HG03575 (cell line): ENCODE data around the gene CACTIN.

Experiments
- ATAC-seq: cut with Tn5 transposase; IDR thresholded peaks from one replicate; pipeline ENCODE4 v1.9.1; 2021; ENCODE audit not compliant: unreplicated experiment, insufficient number of reproducible peaks, low FRiP score; ENCODE audit errors: extremely low read depth

Gene CACTIN

DNA sequence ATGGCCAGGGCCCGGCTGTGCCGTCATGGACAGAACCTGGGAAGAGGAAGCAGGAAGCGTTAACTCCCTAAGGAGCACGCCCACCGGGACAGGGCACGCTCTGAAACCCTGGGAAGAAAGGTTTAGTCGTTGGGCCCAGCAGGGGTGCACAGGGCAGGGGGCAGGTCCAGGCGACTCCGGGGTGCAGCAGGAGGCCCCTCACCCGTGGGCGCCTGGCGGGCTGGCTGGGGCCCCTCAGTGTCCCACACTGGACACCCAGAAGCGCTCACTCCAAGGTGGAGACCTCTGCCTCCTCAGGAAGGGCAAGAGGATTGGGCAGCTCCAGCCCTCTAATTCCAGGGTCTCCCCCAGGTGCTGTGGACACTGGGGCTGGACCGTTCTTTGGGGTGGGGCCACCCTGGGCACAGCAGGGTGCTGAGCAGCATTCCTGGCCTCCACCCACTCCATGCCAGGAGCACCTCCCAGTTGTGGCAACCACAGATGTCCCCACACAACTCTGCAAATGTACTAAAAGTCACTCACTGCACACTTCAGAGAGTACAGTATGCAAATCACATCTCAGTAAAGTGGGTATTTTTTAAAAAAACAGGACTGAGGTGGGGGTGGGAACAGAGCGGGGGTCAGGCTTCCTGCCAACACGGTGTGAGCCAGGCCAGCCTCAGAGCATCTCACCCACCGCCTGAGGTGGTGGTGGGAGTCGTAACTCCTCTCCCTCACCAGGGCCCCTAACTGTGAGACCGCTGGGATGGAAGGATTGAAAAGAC is 38.5 kb upstream of the CACTIN start:
- no peak for ATAC-seq

DNA sequence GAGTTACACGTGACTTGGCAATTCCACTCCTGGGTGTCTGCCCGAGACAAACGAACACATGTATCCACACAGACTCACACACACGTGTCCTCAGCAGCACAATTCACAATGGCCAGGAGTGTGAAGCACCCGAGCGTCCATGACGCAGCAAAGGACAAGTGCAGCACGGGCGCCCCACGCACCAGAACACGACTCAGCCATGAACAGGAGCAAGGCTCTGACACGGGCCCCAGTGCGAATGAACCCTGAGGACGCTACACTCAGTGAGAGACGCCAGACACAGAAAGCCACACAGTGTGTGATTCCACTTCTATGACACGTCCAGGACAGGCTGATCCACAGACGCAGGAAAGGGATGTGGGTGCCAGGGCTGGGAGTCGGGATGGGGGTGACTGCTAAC is 37.2 kb upstream of the CACTIN start:
- ATAC-seq = no peak

DNA sequence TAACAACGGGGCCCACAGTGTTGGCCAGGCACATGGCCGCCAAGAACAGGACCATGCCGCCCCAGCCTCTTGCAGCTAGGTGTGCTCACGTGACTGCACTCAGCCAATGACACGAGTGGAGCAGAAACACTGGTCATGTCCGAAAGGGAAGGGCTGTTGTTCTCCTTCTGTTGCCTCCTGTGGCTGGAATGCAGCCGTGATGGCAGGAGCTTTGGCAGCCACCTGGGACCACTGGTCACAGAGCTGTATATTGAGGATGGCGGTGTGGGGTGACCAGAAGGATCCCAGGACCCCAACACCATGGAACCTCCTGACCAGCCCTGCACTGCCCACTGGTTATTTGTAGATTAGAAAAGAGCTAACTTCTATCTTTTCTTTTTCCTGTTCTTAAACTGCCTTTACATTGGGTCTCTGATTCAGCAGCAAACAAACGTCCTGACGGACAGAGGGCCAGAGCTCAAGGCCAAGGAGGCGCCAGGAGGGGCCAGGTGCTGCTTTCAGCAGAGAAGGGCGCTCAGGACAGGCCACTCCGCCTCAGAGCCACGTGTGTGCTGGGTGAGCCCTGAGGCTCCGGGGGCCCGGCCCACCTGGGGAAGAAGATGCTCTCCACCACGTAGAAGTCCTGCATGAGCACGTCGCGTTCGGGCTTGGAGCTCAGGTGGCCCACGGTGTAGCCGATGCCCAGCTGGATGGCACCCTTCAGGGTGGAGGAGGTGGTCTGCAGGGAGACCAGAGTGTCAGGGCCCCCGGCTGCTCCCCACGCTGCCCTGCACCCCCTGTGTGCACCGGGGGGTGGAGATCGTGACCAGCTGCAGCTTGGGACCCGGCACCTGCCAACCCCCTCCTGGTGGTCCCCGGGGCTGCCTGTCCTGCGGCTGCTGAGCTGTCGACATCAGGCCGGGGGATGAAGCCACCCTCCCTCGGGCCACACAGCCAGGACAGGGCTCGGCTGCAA is 35.0 kb upstream of the CACTIN start:
- ATAC-seq = no peak

DNA sequence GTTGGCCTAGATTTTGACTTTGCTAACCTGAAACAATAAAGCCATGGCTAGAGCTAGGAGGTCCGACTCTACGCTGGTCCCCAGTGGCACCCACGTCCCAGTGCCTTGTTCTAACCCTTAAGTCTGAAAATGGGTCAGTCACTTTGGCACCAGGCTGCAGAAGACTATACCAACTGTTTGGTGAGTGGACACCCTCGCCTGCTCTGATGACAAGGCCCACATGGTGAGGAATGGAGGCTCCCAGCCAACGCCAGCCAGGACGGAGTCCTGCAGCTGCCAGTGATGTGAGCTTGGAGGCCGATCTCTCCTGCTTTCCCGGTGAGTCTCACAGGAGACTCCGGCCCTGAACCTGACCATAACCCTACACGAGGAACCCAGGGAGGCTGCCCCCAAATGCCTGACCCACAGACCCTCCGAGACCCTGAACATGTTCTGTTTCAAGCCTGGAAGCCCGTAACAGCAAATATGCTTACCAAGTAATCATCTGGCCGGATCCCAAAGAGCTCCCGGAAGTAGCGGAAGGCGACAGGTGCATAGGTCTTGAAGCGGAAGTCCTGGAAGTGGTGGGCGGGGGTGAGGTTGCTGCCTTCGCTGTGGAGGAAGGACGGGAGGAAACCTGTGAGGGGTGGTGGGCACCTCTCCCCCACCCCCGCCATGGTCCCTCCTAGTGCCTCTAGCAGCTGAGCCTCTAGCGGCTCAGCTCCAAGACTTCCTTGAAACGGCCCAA is 34.1 kb upstream of the CACTIN start:
- ATAC-seq = no peak

DNA sequence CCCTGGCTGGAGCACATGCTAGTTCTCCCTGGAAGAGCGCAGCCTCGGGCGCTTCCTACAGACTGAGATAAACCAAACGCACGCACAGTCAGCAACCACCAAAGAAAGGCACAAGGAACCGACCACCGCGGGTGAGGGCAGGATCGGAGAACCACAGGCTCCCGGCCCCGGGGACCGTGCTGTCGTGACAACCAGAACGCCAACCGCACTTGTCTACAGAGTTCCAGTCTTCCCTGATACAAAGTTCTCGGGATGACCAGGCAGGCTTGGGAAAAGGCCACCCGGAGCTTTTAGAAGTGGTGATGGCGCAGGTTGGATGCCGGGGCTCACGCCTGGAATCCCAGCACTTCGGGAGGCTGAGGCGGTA is 33.1 kb upstream of the CACTIN start:
- no peak for ATAC-seq

DNA sequence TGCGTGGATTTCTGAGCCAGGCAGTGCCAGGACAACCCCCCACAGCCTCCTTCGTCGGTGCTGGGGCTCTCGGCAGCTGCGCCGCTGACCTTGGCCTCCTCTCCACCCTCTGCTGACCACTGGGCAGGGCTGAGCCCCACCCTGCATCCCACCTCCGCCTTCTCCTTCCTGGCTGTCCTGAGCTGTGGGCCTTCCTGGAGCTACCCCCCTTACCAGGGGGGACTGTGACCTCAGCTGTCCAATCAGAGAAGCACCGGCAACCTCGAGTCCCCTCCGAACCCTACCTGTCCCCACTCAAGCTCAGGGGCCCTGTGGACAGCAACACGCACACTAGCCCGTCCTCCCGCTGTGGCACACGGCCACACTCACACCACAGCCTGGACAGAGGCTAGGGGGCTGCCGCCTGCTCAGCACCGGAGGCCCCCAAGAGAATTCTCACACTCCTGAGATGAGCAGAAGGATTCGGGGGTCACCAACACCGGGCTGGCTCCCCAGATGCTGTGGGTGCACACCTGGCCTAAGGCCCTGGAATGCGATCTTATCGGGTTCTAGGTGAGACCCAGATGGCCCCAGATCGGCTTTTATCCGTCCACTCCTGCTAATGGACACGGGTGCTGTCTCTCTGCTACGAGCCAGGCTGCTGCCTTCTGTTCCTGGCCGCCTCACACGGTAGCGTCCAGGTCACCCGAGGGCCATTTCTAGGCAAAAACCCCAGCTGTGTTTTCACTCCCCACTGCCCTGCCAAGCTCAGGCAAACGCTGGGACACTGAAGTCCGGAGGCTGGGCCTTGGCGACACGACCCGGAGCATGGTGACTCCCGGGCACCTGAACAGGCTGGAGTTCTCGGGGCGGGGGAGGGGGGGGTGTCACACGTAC is 32.5 kb upstream of the CACTIN start:
- no peak for ATAC-seq

DNA sequence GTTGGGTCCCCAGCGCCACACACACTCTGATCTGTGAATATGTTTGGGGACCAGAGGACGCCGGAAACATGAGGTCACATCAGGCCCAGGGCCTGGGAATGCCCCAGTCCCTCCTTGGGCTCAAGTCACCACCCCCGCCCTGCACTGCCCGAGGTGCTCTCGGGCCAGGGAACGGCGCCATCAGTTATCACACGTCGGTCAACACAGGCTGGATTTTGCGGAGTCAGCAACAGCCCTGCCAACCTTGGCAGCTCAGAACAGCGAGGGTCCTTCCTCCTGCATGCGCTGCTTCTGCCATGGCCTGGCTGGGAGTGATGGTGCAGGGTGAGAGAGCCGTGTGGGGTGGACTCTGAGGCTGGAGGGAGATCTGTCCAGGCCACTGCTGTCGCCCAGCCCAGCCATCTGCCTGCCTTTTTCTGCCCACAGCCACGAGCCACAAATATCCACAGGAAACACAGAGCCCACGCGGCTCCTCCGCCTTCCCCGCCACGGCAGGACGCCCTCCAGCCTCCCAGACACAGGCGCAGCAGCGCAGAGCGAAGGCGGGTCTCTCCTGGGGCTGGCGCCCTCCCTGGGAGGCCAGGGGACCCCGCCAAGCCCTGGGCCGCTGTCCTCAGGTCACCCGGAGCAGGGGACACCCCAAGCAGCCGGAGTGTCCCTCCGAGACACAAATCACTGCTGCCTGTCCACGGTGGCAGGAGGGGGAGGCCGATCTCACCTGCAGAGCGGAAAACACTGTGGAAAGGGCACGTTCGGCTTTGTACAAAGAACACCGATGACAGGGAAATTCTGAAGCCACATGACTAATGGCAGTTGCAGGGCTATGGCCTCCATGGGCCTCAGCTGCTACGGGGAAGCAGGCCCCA is 31.6 kb upstream of the CACTIN start:
- ATAC-seq = no peak

DNA sequence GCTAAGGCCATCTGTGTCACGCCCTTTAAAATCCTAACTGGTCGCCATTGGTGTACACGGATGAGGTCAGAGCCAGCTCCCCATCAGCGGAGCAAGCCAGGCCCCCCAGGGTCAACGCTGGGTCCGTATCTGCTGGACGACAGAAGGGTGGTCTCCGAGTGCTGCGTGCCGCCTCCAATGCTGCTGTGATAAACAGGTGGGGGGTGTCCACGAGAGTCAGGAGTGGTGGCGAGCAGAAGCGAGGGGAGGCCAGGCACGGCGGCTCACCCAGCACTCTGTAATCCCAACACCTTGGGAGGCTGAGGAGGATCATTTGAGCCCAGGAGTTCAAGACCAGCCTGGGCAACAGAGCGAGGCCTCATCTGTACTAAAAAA is 30.8 kb upstream of the CACTIN start:
- no peak for ATAC-seq

DNA sequence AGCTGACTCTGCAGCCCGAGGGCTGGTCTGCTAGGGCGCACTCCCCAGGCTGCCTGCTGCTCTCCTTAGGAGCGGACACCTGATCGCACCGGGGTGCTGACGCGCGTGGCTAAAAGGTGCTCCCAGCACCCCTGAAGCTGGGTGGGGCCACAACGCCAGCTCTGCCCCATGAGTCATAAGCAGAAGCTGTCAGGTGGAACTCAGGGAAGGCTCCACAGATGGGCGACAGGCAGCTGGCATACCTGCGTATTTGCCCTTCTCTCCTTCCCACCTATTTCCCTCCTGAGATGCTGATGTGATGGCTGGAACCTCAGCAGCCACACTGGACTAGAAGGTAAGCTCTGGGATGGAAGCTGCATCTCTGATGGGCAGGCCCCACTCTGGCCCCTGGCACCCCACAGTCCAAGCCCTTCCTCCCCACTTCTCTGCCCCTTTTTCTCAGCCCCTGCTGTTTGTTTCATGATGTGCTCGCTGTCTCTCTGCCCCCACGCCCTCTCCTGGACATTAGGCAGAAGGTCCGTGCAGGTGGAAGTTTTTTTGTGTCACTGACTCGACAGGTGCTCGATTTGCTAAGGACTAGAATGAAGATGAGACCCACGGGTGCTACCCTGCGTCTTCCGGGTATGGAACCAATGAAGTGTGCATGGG is 30.3 kb upstream of the CACTIN start:
- ATAC-seq = no peak

DNA sequence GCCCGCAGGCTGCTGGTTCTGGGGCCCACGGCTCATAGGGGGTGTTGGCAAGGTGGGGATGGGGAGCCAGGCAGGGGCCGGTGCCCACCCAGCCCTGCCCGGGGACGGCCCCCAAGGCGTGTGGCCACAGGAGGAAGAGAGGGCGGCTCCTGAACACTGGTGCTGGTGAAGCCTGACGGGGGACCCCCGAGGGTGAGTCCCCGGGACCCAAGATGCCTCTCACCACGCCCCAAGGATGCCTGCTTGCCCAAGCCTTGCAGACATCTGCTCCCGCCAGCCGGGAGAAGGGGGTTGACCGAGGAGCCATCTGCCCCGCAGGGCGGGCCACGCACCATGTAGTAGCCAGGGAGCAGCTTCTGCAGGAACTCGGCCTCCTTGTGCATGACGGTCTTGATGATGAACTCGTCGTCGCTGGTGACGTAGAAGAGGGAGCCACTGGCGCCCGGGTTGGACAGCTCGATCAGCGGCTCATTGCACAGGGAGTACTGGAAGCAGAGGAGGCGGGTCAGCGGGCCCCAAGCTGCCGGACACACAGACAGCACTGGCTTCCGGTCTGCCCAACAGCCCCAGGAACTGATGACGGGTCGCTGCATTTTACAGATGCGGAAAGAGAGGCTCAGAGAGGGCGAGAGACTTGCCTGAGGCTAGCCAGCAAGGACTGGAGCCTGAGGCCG is 29.6 kb upstream of the CACTIN start:
- ATAC-seq = no peak

DNA sequence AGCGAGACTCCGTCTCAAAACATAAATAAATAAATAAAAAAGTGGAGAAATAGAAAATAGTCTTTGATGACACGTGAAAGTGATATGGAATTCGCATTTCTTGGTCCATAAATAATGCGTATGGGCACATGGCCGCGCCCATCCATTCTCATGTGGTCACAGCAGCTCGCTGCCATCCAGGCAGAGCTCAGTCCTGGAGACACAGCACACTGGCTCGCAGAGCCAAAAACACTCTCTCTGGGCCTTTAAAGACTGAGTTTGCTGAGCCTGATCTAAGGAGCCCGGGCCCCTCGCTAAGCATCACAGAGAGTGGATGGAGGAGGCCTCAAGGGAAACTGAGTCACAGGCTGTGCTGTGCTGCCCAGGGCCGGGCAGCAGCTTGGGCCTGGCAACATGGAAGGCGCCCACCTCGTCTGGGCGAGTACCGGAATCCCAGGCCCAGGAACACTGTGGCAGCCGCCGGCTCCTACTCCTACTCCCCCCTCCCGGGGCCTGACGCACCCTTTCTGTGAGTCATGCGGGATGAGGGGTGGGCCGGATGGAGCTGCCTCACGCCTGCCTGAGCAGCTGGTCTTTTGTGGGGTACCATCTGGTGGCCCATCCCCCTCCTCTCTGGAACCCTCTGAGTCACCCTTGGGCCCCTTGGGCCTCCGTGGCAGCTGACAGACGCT is 28.9 kb upstream of the CACTIN start:
- ATAC-seq = no peak

DNA sequence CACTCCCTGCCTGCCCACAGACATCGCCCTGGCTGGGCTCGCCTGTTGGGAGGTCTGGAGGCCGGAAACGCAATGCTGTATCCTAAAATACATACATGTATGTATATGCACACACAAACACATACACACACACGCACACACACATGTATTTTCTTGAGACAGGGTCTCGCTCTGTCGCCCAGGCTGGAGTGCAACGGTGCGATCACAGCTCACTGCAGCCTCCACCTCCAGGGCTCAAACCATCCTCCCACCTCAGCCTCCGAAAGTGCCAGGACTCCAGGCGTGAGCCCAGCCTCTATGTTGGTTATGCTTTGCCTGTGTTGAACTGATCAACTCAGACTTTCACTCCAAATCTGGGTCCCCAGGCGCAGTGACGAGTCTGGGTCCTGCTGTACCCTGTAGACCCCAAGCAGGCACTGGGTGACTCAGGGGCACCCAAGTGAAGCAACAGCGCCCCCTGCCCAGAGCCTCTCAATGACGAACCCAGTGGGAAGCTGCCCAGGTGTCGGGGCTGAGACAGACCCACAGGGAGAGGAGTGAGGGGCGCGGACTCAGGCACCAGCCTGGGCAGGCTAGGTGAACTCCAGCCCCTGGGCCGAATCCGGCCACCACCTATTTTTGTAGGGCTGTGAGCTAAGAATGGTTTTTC is 27.4 kb upstream of the CACTIN start:
- ATAC-seq = no peak

DNA sequence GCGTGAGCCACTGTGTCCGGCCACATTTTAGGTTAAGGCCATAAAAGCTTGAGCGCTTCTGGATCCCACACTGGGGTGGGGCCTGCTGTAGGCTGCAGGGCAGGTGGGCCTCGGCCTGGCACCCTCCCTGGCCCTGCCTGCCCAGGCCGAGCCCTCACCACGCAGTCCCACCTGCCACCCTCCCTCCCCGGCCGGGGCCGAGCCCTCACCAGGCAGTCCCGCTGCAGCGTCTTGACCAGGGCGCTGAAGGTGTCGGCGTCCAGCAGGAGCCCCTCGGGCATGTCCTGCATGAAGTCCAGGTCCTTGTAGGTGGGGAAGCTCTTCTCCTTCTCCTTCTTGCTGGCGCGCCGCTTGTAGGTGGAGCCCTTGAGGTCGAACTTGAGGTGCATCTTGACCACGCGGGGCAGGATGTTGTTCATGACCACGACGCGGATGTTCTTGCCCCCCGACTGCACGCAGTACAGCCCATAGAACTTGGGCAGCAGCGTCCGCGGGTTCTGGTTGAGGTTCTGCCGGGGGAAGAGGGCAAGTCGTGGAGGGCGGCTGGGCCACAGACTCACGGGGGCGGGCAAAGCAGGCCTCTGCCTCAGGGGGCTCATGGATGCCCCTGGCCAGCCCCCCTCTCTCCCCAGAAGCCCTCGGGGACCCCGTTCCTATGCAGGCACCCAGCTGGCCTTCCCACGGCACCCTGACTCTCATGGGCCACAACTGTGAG is 26.6 kb upstream of the CACTIN start:
- no peak for ATAC-seq

DNA sequence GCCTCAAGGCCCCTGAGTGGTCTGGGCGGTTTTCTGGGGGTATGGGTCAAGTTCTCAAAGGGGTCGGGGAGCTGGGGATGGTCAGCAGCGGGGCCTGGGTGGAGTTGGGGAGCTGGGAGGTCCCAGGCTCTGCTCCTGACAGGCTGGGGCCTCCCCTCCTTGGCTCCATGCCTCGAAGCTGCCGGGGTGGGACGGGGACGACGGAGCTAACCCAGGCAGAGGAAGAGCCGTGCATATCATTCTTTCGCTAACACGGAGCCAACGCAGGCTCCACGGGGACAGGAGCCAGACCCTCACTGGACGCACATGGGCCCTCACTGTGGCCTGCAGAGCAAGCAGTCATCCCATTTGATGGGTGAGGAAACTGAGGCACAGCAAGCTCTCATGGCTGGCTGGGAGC is 25.8 kb upstream of the CACTIN start:
- no peak for ATAC-seq

DNA sequence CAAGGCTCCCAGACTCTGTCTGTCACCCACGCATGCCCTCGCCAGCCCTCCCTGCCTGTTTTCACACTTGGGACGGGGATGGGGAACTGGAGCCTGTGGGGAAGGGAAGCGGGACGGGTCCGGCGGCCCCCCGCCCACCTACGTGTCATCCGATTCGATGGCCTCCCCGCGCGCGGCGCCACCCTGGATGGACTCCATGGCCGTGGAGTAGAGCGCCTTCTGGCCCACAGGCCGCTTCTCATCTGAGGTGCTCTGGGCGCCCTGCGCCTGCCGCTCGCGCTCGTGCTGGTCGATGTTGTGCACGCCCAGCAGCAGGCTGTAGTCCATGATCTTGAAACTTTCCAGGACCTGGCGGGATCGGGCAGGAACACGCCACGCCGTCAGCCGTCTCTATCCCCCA is 25.1 kb upstream of the CACTIN start:
- ATAC-seq = no peak
